BJ (cell line): ENCODE results near the gene PHACTR3. TPM values are rescaled to one million over a fixed set of nuclear protein-coding genes. Genes with fewer than 3 reads are reported as not detected.

Source experiments
- CTCF ChIA-PET: fragments of 350-600 bp; formaldehyde crosslinking; extraction: SDS; loops from one replicate; lab custom pipeline; 2021; ENCODE audit warnings: antibody characterized with exemption, inconsistent platforms; lab: Yijun Ruan, JAX
- POLR2A ChIA-PET: fragments of 300-600 bp; sonication (Branson Sonifier 250); formaldehyde crosslinking; extraction: SDS; loops from one replicate; lab custom pipeline; 2021; ENCODE audit warnings: antibody characterized with exemption; lab: Charles Lee
- DNase-seq: peaks from one replicate; pipeline ENCODE4 v3.0.0-alpha.2; 2011; ENCODE audit warnings: low read depth
- H3K27me3 ChIP-seq: 2 replicates; pipeline ENCODE4 v1.6.0; 2011; ENCODE audit warnings: low read length; ENCODE audit not compliant: control insufficient read depth, insufficient read depth
- H3K36me3 ChIP-seq: 2 replicates; pipeline ENCODE4 v1.5.1; 2011; ENCODE audit warnings: low read length; ENCODE audit not compliant: control insufficient read depth, insufficient read depth
- H3K4me3 ChIP-seq: 2 replicates; pipeline ENCODE4 v1.5.1; 2011; ENCODE audit warnings: low read depth, mild to moderate bottlenecking, control low read depth, low read length
- CTCF ChIP-seq: IDR thresholded peaks from 2 replicates; pipeline ENCODE4 v1.5.1; 2011; ENCODE audit warnings: low read depth, mild to moderate bottlenecking, control low read depth, inconsistent platforms, low read length, moderate library complexity; ENCODE audit not compliant: insufficient read depth
- polyA plus RNA-seq: library from polyadenylated mRNA; depleted of rRNA; stranded (reverse); fragments of >200 nt; gene quantifications from 2 replicates; pipeline ENCODE4 v1.2.3, GENCODE V29; 2011

Gene PHACTR3
- polyA plus RNA-seq, 1 experiment = not detected

GRCh38 chr20:59863058-59863457, 258.7 kb downstream of the PHACTR3 start:
- DNase-seq = no peak
- no peak for TF ChIP-seq CTCF
- Histone ChIP-seq H3K4me3 (no peak overlapping the region), H3K27me3 (no peaks in the 10 kb centered on the region), H3K36me3 (no peaks in the 10 kb centered on the region)
- POLR2A ChIA-PET = no interaction called here
- CTCF ChIA-PET = interaction anchor here (1.7 to 2.8 kb wide), 2 partner anchors 13 to 15 kb away, joined by 5 to 9 read pairs; no protein-coding TSS in a partner anchor

GRCh38 chr20:59864726-59865125, 260.4 kb downstream of the PHACTR3 start:
- ChIA-PET CTCF (interaction anchor here (1.6 to 2.8 kb wide), 2 partner anchors 13 to 15 kb away, joined by 4 to 9 read pairs; no protein-coding TSS in a partner anchor), POLR2A (no interaction called here)
- H3K4me3 ChIP-seq = no peak overlapping the region
- TF ChIP-seq CTCF = no peak
- H3K27me3 ChIP-seq = no peaks in the 10 kb centered on the region
- DNase-seq = no peak
- H3K36me3 ChIP-seq = no peaks in the 10 kb centered on the region

GRCh38 chr20:59866338-59866737, 262.0 kb downstream of the PHACTR3 start:
- ChIA-PET CTCF (interaction anchor here (1.6 kb wide), 1 partner anchor 18 kb away, joined by 4 read pairs; no protein-coding TSS in a partner anchor), POLR2A (interaction anchor here (0.7 kb wide), 1 partner anchor 41 kb away, joined by 12 read pairs; no protein-coding TSS in a partner anchor)
- H3K27me3 ChIP-seq = no peaks in the 10 kb centered on the region
- no peak for TF ChIP-seq CTCF
- H3K36me3 ChIP-seq = no peaks in the 10 kb centered on the region
- no peak for DNase-seq
- no peak overlapping the region for H3K4me3 ChIP-seq

- Histone ChIP-seq H3K4me3 (no peak overlapping the region), H3K27me3 (no peaks in the 10 kb centered on the region), H3K36me3 (no peaks in the 10 kb centered on the region)
- TF ChIP-seq CTCF = no peak
- CTCF ChIA-PET = no interaction called here
- POLR2A ChIA-PET = no interaction called here
- DNase-seq = no peak
These were observed 266.8 kb downstream of the PHACTR3 start for GRCh38 chr20:59871096-59871495.

DNA sequence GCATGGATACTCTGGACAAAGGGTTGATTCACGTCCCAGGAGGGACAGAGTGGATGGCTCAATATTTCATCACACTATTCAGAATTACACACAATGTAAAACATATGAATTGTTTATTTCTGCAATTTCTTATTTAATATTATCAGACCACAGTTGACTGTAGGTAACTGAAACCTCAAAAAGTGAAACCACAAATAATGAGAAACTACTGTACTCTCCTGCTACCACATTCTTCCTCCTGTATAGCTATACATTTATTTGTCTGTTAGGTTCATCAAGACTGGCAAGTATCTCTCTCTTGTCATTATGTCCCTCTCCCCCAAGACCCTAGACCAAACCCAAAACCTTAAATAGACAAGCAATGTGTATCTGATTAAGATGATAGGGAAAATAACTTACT, 269.1 kb downstream of the PHACTR3 start:
- ChIA-PET POLR2A (no interaction called here), CTCF (no interaction called here)
- H3K36me3 ChIP-seq = no peaks in the 10 kb centered on the region
- no peaks in the 10 kb centered on the region for H3K27me3 ChIP-seq
- no peak for TF ChIP-seq CTCF
- no peak overlapping the region for H3K4me3 ChIP-seq
- DNase-seq = no peak
